AG10803 (cell line): ENCODE measurements around the gene CABP7.

ENCODE experiments used
- DNase-seq: peaks from one replicate; pipeline ENCODE4 v3.0.0; 2010; ENCODE audit warnings: low read depth
- H3K4me3 ChIP-seq: 2 replicates; pipeline ENCODE4 v1.5.1; 2011; ENCODE audit warnings: mild to moderate bottlenecking, low read length, control low read depth
- TF ChIP-seq, protein P1 (sequence below): conservative IDR thresholded peaks from 2 replicates; pipeline ENCODE4 v1.5.1; 2011; ENCODE audit warnings: mild to moderate bottlenecking, low read length, control low read depth, inconsistent platforms

Gene CABP7

DNA sequence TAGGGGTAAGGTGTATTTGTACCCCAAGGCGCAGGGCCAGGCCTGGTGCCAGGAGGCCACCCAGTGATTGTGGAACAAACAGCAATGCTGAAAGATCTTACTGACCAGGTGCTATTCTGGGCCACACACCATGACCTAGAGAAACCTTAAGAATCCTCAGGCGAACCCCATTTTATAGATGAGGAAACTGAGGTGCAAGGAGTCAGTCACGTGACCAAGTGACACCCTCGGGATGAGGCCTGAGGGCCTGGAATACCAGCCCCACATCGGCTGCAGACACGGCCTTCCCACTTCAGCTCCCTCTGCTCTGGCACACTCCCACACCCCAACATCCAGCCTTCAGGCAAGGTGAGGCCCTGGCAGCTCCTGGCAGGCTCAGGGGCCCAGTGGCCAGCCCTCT is 13.1 kb downstream of the CABP7 start:
- H3K4me3 ChIP-seq = no peak overlapping the region
- TF ChIP-seq, protein P1, sequence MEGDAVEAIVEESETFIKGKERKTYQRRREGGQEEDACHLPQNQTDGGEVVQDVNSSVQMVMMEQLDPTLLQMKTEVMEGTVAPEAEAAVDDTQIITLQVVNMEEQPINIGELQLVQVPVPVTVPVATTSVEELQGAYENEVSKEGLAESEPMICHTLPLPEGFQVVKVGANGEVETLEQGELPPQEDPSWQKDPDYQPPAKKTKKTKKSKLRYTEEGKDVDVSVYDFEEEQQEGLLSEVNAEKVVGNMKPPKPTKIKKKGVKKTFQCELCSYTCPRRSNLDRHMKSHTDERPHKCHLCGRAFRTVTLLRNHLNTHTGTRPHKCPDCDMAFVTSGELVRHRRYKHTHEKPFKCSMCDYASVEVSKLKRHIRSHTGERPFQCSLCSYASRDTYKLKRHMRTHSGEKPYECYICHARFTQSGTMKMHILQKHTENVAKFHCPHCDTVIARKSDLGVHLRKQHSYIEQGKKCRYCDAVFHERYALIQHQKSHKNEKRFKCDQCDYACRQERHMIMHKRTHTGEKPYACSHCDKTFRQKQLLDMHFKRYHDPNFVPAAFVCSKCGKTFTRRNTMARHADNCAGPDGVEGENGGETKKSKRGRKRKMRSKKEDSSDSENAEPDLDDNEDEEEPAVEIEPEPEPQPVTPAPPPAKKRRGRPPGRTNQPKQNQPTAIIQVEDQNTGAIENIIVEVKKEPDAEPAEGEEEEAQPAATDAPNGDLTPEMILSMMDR = no peak
- no peak for DNase-seq

- no peak for DNase-seq
- no peak overlapping the region for H3K4me3 ChIP-seq
- TF ChIP-seq, protein P1 = no peak
Observed at GRCh38 chr22:29733362-29734201, 13.8 kb downstream of the CABP7 start.

DNA sequence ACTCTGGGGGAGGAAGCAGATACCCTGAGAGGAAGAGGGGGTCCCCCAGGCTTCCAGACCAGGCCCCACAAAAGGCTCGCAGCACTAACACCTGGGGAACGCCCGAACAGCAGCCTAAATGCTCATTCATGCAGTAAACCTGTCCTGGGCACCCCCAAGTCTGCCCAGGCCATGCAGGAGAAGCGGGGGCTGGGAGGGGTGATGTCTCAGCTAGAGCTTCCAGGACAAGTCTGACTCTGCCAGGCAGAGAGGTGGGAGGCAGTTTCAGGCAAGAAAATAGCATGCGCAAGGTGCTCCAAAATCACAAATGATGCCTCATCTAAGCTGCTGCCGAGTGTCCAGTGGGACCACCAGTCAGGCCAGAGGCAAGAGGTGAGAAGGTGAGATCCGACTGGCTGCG is 14.6 kb downstream of the CABP7 start:
- DNase-seq = no peak

DNA sequence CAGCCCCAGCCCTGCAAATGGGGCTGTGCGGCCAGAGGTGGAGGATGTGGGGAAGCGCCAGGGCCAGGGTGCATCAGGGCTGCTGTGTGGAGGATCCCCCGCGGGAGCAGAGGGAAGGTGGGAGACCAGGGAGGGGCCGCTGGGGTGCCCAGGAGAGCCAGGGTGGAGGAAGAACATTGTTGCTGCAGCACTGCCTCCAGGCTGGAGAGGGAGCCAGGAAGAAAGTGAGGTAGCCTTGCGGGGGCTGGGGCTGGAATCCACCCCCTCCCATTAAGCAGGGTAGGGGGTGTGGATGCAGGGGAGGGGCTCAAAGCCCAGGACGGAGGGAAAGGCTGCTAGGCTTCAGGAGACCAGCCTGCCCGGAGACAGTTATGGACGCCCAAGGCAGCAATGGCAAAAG is 15.0 kb downstream of the CABP7 start:
- TF ChIP-seq, protein P1 = no peak
- no peak for DNase-seq
- H3K4me3 ChIP-seq = no peak overlapping the region

More for the DNA sequence above, 14.6 kb downstream of the CABP7 start:
- H3K4me3 ChIP-seq = no peak overlapping the region
- TF ChIP-seq, protein P1 = no peak

- TF ChIP-seq, protein P1 = no peak
- DNase-seq = no peak
- H3K4me3 ChIP-seq = no peak overlapping the region
Observed at GRCh38 chr22:29735416-29735815, 15.6 kb downstream of the CABP7 start.

DNA sequence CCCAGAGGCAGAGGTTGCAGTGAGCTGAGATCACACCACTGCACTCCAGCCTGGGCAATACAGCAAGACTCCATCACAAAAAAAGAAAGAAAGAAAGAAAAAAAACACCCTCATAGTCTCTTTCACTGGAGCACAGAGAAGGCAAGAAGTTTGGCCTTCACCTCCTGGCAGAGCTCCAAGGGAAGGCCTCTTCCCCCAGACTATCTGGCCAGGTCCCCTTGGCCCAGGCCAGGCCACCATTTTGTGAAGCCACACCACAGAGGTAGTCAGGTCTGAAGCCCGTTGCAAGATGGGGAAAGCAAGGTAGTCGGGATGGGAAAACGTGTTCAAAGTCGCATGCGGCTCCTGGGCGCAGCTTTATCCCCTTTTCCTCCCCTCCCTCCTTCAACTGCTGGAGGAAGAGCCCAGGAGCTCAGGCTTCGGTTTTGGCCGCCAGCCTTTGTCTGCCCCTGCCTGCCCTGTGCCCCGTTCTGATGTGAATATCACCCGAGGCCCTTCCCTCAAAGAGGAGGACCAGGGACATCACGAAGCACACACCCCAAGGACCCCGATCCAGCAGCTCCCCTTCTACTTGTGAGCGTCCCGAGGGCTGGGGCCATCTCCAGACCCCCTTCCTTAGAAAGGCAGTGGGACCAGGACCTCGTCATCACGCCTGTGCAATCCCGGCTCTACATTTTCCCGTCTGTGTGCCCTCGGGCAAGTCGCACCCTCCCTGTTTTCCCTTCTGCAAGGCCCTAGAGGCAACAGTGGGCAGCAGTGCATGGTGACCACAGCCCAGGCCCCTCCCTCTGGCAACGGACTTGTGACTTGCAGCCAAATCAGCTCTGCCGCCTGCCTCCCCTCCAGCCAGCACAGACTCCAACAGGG is 17.7 kb downstream of the CABP7 start:
- no peak for DNase-seq
- H3K4me3 ChIP-seq = no peak overlapping the region
- TF ChIP-seq, protein P1 = no peak
